Astrocyte (in vitro differentiated cells and primary cell): ENCODE results near the gene NCBP1.

ENCODE experiments used
- EZH2 ChIP-seq: IDR thresholded peaks from 2 replicates; pipeline ENCODE4 v1.6.1; 2012; ENCODE audit warnings: mild to moderate bottlenecking, low read length, inconsistent platforms; ENCODE audit not compliant: insufficient read depth
- TF ChIP-seq, protein P1 (sequence below): IDR thresholded peaks from 2 replicates; pipeline ENCODE4 v1.5.1; 2011; ENCODE audit warnings: low read depth, mild to moderate bottlenecking, inconsistent platforms, low read length, moderate library complexity; ENCODE audit not compliant: insufficient read depth

DNA sequence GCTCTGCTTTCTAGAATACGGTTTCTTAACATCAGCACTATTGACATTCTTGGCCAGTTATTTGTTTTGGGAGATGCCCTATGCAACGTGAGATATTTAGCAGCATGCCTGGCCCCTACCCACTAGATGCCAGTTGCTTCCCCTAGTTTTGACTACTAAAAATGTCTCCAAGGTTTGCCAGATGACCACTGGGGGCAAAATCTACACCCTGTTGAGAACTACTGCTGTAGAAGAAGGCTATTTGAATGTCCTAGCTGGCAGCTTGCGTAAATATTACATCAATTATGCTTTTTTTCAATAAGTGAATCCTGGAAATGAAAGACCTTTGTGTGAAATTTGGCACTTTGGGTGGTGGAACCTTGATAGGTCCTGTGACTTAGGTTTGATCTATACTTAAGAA is 5.0 kb downstream of the NCBP1 start:
- TF ChIP-seq, protein P1, sequence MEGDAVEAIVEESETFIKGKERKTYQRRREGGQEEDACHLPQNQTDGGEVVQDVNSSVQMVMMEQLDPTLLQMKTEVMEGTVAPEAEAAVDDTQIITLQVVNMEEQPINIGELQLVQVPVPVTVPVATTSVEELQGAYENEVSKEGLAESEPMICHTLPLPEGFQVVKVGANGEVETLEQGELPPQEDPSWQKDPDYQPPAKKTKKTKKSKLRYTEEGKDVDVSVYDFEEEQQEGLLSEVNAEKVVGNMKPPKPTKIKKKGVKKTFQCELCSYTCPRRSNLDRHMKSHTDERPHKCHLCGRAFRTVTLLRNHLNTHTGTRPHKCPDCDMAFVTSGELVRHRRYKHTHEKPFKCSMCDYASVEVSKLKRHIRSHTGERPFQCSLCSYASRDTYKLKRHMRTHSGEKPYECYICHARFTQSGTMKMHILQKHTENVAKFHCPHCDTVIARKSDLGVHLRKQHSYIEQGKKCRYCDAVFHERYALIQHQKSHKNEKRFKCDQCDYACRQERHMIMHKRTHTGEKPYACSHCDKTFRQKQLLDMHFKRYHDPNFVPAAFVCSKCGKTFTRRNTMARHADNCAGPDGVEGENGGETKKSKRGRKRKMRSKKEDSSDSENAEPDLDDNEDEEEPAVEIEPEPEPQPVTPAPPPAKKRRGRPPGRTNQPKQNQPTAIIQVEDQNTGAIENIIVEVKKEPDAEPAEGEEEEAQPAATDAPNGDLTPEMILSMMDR: peak; percentile 25
- TF ChIP-seq EZH2: no peak
